GM19438 (cell line): ENCODE results near the gene CTNNA3.

Experiments
- ATAC-seq: cut with Tn5 transposase; IDR thresholded peaks from one replicate; pipeline ENCODE4 v1.9.1; 2021; ENCODE audit warnings: low read depth; ENCODE audit not compliant: unreplicated experiment

CTNNA3 gene

DNA sequence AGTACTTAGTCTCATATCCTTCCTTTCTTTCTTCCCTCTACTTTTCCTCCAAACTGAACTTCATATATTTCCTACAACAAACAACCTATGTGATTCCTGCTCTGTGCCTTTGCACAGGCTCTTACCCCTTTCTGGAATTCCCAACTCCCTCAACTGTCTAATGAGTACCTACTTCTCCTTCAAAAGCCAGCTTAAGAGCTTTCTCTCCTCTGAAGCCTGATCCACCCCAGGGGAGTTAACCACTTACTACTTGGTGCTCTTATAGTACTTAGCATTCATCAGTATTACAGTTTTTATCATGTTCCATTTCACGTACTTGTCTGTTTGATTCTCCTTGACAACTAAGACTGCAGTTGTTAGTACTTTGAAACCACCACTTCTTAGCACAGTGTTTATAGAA is 524.0 kb downstream of the CTNNA3 start:
- no peak for ATAC-seq

DNA sequence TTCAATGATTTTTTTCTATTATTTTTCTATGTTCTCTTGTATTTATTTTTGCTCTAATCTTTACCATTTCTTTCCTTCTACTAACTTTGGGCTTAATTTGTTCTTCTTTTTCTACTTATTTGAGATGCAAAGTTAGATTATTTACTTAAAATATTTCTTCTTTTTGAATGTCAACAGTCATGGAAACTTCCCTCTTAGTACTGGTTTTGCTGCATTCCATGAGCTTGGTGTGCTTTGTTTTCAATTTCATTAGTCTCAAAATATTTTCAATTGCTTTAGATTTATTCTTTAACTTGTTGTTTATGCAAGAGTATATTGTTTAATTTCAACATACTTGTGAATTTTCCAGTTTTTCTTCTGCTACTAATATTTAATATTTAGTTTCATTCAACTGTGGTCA is 539.8 kb downstream of the CTNNA3 start:
- no peak for ATAC-seq

DNA sequence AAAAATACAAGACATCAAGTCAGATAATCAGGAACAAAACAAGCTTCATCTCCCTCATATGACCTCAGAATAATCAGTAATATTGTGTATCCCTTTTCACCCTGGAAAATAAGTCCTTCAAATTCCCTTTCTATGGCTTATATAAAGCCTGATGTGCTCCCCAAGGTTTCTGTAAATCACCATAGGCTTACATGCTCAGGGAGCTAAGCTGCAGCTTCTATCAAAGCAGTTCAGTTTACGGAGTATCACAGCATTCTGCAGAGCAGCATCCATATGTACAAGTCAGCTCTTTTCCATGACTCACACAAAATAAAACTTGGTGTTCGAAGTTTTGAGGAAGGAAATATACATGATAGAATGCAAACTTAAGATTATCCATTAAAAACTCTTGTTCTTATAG is 544.5 kb downstream of the CTNNA3 start:
- ATAC-seq, result no peak

DNA sequence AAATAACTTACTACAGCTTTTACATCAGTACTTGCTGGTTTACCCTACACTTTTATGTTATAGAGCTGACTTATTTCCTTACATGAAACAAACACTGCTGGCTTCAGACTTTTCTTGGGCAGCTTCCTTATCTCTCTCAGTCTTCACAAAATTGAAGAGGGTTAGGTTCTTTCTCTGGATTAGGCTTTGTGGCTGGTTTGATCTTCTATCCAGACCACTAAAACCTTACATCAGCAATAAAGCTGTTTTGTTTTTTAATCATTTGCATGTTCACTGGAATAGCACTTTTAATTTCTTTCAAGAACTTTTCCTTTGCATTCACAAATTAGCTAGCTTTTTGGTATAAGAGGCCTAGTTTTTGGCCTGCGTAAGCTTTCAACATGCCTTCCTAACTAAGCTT is 551.5 kb downstream of the CTNNA3 start:
- no peak for ATAC-seq

DNA sequence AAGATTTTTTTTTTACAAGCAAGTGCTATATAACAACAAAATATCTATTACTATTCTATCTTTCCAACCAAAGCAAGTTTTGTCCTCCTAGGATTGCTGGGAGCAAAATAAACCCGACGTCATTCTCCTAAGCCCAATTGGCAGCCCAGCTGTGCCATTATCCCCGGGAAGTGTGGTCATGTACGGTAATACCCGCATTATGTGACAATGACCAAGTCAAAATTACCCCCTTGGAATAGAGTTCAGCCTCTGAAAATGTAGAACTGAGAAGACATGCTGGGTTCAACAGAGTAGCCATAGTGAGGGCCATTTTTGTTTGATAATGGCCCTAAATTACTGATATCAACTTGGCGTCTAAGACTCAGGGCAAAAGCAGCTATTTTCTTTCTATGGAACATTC is 554.7 kb downstream of the CTNNA3 start:
- no peak for ATAC-seq

DNA sequence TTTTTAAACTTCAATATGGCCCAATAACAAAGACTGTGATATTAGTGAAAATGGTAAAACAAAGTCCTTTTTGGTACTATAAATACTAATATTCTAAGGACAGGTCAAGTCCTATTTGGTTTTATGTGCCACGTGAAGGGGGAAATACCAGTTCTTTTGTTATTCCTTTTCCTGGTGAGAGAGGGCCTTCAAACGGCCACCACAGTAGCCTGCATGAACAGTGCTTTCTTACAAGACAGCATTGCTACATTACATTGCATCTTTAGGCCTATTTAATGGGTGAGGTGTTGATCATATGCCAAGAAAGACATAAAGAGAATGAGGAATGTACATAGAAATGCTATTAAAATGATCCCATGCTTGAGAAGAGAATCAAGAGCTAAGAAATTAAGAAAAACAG is 555.4 kb downstream of the CTNNA3 start:
- no peak for ATAC-seq

DNA sequence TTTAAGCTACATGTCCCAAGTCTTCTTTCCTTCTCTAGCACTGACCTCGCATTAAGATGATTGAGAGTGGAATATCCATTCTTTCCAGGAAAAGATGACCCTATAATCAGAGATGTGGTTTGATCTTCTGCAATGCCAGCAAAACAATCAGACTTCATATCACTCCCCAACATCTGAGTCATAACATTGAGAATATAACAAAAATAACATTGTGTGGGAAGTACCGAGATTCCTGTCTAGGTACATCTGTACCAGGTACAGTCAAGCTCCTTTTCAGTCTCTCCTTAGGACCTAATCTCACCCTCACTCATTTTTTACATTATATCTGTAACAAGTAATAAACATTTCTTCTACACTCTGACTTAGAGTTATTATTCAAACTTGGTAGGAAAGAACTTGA is 568.6 kb downstream of the CTNNA3 start:
- ATAC-seq, result no peak

DNA sequence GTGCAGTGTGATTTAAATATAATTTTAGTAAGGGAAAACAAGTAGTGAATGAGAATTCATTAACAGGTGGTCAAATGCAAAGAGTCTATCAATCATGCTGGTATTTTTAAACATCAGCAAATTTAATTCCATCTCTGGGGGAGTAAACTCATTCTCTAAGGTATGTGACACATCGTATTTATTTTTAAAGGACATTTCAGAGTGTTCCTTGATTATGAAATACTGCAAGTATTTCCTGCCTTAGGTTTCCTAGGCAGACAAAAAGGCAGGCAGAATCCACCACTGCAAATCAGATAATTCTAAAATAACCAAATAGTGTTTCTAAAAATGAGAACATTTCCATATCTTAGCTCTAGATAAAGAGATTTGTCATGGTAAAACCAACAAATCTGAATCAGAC is 576.3 kb downstream of the CTNNA3 start:
- no peak for ATAC-seq

DNA sequence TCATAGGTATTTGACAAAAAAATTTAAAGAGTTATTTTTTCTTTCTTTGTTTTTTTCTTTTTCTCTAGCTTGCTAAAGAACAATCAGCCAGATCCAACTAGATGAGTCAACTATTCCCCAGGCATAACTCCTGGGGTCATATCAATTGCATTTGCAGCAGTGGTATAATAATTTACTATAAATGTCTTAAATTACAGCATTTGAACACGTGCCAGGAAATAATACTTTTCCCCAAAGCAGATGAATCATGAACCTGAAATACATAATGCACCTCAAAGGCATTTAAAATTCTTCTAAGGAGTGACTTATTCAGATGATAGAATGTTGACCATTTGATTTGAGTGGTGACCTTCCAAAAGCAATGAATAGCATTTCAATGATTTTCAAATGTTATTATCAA is 580.0 kb downstream of the CTNNA3 start:
- ATAC-seq, result no peak

DNA sequence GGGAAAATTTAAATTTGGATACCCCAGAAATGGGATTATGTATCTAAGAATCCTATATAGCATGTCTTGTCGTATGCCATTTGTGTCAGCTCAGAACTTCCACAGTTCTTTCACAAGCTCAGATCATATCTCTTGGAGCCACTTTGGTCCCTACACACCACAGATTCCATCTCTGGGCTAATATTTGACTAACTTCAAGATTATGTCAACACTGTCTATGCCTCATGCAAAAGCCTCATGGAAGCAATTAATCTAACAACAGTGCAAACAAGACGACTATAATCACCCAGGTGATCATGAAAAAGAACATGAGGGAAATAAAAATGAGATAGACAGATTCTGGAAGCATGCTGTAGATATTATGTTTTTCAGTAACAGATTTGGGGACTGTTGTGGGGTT is 581.0 kb downstream of the CTNNA3 start:
- ATAC-seq, result no peak

DNA sequence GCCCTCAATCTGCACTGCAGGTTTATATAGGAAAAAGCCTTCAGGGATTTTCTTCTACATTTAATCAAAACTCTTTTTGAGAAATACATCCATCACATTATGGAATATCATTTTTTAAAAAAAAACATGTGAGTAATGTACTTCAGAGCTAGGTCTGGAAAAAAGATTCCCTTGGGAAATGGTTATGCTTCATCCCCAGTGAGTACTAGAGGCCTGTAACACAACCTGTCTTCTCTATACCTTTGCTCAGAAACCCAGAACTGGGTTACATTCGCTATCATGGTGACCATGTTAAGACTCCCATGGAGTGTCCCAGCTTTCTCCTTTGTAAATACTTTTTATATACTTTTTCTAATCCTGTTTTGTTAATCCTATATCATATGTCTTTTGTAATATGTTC is 583.2 kb downstream of the CTNNA3 start:
- ATAC-seq, result no peak

DNA sequence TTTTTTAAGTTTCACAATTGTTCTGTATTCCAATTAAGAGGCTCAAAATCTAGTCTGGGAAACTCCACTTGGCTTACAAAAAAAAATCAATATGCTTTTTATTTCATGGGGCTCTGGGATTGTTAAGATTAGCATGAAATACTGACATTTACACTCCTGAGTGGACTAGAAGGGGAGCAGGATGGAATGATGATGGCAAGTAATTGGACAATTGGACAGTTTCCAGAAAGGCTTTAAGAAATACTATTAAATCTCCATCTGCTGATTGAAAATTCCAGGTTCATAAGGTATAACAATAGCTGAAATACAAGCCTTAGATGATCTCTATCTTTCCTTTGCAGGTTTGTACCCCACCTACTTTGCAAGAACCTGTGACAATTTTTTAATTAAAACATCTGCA is 585.7 kb downstream of the CTNNA3 start:
- ATAC-seq, result no peak

DNA sequence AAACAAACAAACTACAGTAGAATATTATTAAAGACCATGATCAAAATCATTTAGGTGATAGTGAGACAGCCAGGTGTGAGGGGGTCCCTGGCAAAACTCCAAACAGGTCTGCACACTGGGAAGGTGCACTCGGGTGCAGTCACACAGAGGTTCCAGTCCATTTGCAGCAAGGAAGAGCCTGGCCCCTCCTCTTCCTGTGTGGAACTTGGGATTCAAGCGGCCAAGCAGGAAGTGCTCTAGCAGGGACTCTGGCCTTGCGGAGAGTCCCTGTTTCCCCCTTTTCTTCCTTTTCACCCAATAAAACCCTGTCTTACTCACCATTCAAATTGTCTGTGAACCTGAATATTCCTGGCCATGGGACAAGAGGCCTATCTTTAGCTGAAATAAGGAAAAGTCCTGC is 588.3 kb downstream of the CTNNA3 start:
- ATAC-seq, result no peak

DNA sequence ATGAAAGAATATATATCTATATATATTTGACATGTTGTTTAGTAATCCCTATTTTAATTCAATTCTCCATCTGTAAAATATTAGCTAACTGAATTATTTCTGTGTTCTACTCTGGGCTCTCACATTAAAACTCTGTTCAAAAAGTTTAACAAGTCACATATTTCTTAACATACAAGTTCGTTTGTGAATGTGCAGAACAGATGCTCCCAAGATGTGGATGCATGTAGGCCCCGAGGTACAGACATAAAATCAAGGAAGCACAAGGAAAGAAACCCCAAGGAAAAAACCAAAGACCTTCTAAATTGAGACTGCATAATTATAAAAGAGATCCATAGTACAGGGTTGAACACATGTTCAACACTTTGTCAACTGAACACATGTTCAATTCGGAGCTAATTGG is 595.0 kb downstream of the CTNNA3 start:
- ATAC-seq, result no peak

DNA sequence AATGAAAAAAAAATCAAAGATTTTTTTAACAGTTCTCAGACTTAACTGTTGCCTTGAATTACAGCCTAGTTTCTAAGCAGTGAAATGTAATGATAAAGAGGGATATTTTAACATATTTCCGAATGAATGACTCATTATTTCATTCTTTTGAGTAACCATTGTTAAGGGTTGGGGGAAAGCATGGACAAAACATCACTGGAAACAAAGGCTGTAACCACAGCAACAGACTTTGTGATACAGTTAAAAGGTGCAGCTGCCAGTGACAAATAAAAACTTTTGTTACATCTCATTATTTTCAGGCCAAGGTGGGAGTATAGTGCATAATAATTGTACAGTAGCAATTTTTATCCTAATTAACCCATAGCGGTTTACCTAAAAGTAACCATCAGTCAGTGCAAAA is 597.5 kb downstream of the CTNNA3 start:
- ATAC-seq, result no peak

DNA sequence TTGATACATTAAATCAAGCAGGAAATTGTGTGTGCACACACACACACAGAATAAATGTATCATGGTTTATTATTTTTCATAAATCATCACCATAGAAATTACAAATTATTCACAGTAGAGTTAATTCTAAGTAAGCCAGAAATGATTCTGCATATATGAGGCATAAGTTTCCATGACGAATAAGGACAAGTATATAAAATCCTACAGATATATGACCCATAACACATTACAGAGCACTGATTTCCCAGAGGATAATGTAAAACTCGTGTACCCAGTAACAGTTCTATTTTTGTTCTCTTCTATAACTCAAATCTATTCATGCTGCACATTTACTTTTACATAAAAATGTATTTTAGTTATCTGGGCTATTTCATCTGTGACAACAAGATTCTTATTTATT is 600.5 kb downstream of the CTNNA3 start:
- no peak for ATAC-seq

DNA sequence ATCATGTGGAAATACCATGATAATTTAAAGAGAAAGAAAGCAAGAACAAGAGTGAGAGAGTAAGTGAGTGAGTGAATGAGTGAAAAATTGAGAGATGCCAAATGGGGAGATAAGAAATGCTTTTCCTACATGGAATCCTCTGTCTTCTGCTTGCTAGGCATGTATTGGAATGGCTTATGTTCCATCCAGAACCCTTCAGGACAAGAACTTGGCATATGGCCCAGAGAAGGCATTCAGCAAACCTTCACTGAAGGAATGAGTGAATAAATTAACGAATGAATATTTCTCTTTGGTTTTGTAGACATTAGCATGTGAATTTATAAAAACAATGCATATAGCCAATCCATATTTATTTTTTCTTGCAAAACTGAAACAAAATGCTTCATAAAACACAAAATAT is 608.0 kb downstream of the CTNNA3 start:
- ATAC-seq, result no peak

DNA sequence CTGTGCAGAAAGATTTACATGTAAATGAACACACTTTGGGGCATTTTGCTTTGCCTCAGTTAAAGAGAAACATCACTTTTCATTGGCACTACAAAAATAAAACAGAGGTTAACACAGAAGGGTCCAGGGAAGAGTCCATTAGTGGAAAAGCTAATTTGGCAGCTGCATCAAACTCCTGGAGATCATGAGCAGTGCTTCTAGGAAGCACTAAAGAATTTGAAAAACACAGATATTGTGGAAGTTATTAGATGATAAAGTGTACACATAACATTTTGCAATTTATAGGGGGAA is 608.9 kb downstream of the CTNNA3 start:
- no peak for ATAC-seq

DNA sequence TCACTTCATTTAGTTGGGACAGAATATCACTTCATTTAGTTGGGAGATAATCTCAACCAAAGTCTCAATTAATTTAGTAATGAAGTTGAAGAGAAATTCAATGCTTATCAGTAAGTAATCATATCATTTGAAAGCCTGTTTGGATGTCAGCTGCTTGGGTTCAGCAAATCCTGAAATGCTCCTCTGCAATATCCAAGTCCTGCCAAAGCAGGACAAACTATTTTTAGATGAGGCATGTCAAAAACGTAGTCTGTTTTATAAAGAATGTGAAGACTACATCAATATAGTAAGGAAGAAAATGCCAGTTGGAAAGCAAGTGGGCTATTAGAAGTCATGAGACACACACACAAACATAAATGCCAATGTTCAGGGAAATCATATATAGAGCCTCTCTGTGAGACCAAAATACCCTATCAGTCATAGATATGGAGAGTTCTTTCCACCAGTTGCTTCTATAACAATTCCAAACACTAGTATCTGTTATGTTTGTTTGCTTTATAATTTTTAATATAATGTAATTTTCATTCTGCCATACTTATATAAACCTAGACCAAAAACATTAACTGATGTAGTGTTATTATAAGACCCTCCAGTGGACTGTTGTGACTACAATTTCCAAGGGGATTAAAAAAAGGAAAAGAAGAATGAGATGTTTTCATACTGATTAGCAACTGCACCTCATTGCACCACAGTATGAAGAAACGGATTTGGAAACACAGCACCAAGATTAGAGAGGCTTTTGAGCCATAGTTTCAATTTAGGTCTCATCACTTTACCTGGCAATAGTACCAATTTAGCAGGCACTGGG is 609.5 kb downstream of the CTNNA3 start:
- no peak for ATAC-seq

DNA sequence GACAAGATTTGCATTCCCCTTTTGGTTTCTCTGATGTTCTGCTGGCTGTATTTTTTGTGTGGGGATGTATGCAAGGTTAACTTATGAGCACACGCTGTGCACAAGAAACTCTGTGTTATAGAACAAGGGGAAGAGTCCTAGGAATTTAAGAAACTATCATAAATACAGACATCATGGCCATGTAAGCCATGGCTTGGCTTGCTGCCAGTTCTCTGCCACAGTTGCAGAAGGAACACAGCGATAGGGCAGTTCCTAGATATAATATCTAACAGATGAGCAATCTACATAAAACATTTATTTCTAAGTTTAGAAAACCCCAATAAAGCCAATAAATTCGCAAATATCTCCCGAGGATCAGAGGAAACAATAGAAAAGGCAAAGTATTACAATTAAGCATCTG is 616.9 kb downstream of the CTNNA3 start:
- no peak for ATAC-seq

DNA sequence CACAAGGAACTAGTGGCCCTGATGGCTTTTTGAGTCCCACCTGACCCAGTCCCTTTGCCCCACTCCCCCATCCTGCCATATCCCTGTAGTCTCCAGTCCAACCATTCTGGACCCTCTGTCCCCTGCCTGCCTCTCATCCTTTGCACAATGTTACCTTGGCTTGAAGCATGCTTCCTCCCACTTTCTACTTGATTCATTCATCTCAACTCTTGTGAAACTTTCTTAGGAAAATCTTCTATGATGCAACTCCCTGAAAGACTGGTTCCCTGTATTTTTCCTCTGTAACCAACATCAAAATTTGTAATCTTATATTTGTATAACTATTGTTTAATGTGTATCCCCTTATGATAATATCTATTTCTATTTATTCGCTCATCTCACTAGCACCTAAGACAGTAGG is 618.6 kb downstream of the CTNNA3 start:
- ATAC-seq, result no peak

DNA sequence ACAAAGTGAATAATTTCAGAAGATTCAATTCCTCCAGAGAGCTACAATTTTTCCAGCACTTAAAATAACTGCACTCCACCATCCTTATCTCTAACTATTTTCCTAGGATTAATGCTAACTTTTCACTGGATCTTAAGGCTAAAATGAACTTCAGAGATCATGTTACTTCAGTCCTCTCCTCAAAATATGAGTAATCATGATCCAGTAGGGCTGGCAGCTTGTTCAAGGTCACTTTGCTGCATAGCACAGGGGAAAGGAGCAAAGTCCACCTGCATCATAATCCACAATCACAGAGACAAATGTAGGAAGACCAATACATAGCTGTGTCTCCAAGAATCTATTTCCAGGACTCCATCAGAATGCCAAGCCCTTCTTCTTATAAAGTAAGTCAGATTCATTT is 619.9 kb downstream of the CTNNA3 start:
- ATAC-seq, result no peak

DNA sequence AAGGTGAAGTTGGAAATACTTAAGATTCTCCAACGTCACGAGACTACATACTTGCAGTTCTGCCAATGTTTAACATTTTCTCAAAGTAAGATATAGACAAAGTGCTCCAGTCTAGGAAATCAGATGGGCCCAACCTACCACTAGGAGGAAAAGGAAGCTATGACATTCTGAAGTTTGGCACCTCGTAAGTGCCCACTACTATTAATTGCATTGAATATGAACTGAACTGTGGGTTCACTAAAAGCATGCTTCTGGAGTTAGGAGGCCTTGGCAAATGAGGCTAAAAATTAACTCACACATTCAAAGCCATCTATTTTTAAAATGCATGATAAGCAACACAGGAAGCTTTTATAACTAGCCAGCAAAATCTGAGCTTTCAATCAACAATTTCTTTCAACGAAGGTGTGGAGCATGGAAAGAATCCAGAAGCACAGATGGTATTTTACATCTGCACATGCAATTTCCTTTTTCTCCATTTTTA is 620.5 kb downstream of the CTNNA3 start:
- no peak for ATAC-seq
